H9 (cell line): ENCODE results near the gene CP. TPM values are rescaled to one million over a fixed set of nuclear protein-coding genes. Genes with fewer than 3 reads are reported as not detected.

Experiments
- DNase-seq: peaks from one replicate; pipeline ENCODE4 v3.0.0-alpha.2; 2017
- H2AFZ ChIP-seq: one replicate; pipeline ENCODE4 v1.6.1; 2013; ENCODE audit warnings: mild to moderate bottlenecking, low read length, control low read depth, moderate library complexity
- H2AK5ac ChIP-seq: 2 replicates; pipeline ENCODE4 v1.6.1; 2013; ENCODE audit warnings: low read length, control low read depth, mixed read lengths; ENCODE audit not compliant: insufficient read length
- H2BK120ac ChIP-seq: one replicate; pipeline ENCODE4 v1.6.1; 2013; ENCODE audit warnings: low read depth, mild to moderate bottlenecking, low read length, control low read depth, inconsistent platforms; ENCODE audit not compliant: poor library complexity, severe bottlenecking
- H2BK12ac ChIP-seq: 2 replicates; pipeline ENCODE4 v1.6.1; 2013; ENCODE audit warnings: low read length, control low read depth, mixed read lengths, low read depth; ENCODE audit not compliant: insufficient read length
- H2BK15ac ChIP-seq: 2 replicates; pipeline ENCODE4 v1.6.1; 2013; ENCODE audit warnings: low read depth, low read length, control low read depth
- H2BK20ac ChIP-seq: one replicate; pipeline ENCODE4 v1.6.1; 2013; ENCODE audit warnings: low read depth, mild to moderate bottlenecking, low read length, control low read depth, inconsistent platforms; ENCODE audit not compliant: poor library complexity, severe bottlenecking
- H2BK5ac ChIP-seq: 2 replicates; pipeline ENCODE4 v1.6.1; 2013; ENCODE audit warnings: low read length, control low read depth, mixed read lengths; ENCODE audit not compliant: insufficient read length
- H3K14ac ChIP-seq: 2 replicates; pipeline ENCODE4 v1.6.1; 2013; ENCODE audit warnings: low read length, control low read depth; ENCODE audit not compliant: insufficient read depth
- H3K18ac ChIP-seq: 2 replicates; pipeline ENCODE4 v1.6.1; 2013; ENCODE audit warnings: low read depth, mild to moderate bottlenecking, mixed read lengths, low read length, control low read depth; ENCODE audit not compliant: insufficient read length
- H3K23ac ChIP-seq: 2 replicates; pipeline ENCODE4 v1.6.1; 2013; ENCODE audit warnings: low read length, control low read depth, mixed read lengths, low read depth; ENCODE audit not compliant: insufficient read length
- H3K23me2 ChIP-seq: 2 replicates; pipeline ENCODE4 v1.6.1; 2013; ENCODE audit warnings: low read depth, mild to moderate bottlenecking, mixed read lengths, low read length, control low read depth; ENCODE audit not compliant: insufficient read length, poor library complexity, severe bottlenecking
- H3K27ac ChIP-seq: 2 replicates; pipeline ENCODE4 v1.5.1; 2013; ENCODE audit warnings: low read length, control low read depth, mixed read lengths, low read depth; ENCODE audit not compliant: insufficient read length
- H3K27me3 ChIP-seq: 2 replicates; pipeline ENCODE4 v1.6.1; 2013; ENCODE audit warnings: low read length, control low read depth, inconsistent platforms; ENCODE audit not compliant: insufficient read depth
- H3K4ac ChIP-seq: 2 replicates; pipeline ENCODE4 v1.6.1; 2013; ENCODE audit warnings: low read depth, mild to moderate bottlenecking, control low read depth, inconsistent platforms, low read length, moderate library complexity
- H3K4me1 ChIP-seq: 2 replicates; pipeline ENCODE4 v1.6.1; 2013; ENCODE audit warnings: low read length, control low read depth, inconsistent platforms; ENCODE audit not compliant: insufficient read depth
- H3K4me2 ChIP-seq: 2 replicates; pipeline ENCODE4 v1.6.1; 2013; ENCODE audit warnings: low read length, control low read depth, mixed read lengths; ENCODE audit not compliant: insufficient read length, insufficient read depth
- H3K56ac ChIP-seq: 2 replicates; pipeline ENCODE4 v1.6.1; 2013; ENCODE audit warnings: low read depth, mild to moderate bottlenecking, mixed read lengths, low read length, control low read depth; ENCODE audit not compliant: insufficient read length
- H3K79me1 ChIP-seq: 2 replicates; pipeline ENCODE4 v1.6.1; 2013; ENCODE audit warnings: low read depth, mild to moderate bottlenecking, moderate library complexity, low read length, control low read depth, inconsistent platforms; ENCODE audit not compliant: insufficient read depth, poor library complexity, severe bottlenecking
- H3K79me2 ChIP-seq: 2 replicates; pipeline ENCODE4 v1.6.1; 2013; ENCODE audit warnings: low read length, control low read depth, inconsistent platforms; ENCODE audit not compliant: insufficient read depth
- H3K9ac ChIP-seq: 2 replicates; pipeline ENCODE4 v1.6.1; 2013; ENCODE audit warnings: low read length, control low read depth, mixed read lengths; ENCODE audit not compliant: insufficient read length; ENCODE audit errors: extremely low read depth
- H3K9me3 ChIP-seq: one replicate; pipeline ENCODE4 v1.6.1; 2013; ENCODE audit warnings: low read depth, low read length, inconsistent platforms; ENCODE audit not compliant: control insufficient read depth
- H3T11ph ChIP-seq: one replicate; pipeline ENCODE4 v1.6.1; 2013; ENCODE audit warnings: mild to moderate bottlenecking, low read length, control low read depth, inconsistent platforms
- H4K20me1 ChIP-seq: one replicate; pipeline ENCODE4 v1.6.1; 2013; ENCODE audit not compliant: control insufficient read depth, insufficient read length, insufficient read depth
- H4K5ac ChIP-seq: 2 replicates; pipeline ENCODE4 v1.6.1; 2013; ENCODE audit warnings: low read depth, mild to moderate bottlenecking, mixed read lengths, low read length, control low read depth; ENCODE audit not compliant: insufficient read length
- H4K8ac ChIP-seq: replicated peaks from 2 replicates; pipeline ENCODE4 v1.6.1; 2013; ENCODE audit warnings: low read length, control low read depth, mixed read lengths, low read depth; ENCODE audit not compliant: insufficient read length
- H4K91ac ChIP-seq: 2 replicates; pipeline ENCODE4 v1.6.1; 2013; ENCODE audit warnings: low read depth, mild to moderate bottlenecking, moderate library complexity, mixed read lengths, low read length, control low read depth; ENCODE audit not compliant: insufficient read length
- H3K27ac Mint-ChIP-seq, 3 experiments: 2 replicates in 2 of 3; 3 replicates in 1 of 3; pipeline ENCODE4 v1.8.0; 2020 to 2021; ENCODE audit warnings: mixed read lengths in 3 of 3, mild to moderate bottlenecking in 1 of 3, moderate library complexity in 1 of 3
- H3K27me3 Mint-ChIP-seq: 2 replicates; pipeline ENCODE4 v1.8.0; 2021; ENCODE audit warnings: low read depth, mild to moderate bottlenecking, moderate library complexity, mixed read lengths
- H3K36me3 Mint-ChIP-seq, 3 experiments: 2 replicates in 2 of 3; 3 replicates in 1 of 3; pipeline ENCODE4 v1.8.0; 2020 to 2021; ENCODE audit warnings: low read depth in 3 of 3, mixed read lengths in 3 of 3; ENCODE audit not compliant: insufficient read depth in 1 of 3
- H3K4me1 Mint-ChIP-seq, 2 experiments: 2 replicates each; pipeline ENCODE4 v1.8.0; 2020; ENCODE audit warnings: mixed read lengths in 2 of 2
- H3K4me3 Mint-ChIP-seq, 2 experiments: 2 replicates in 1 of 2; 3 replicates in 1 of 2; pipeline ENCODE4 v1.8.0; 2020 to 2021; ENCODE audit warnings: mild to moderate bottlenecking in 2 of 2, mixed read lengths in 2 of 2, moderate library complexity in 1 of 2
- H3K9me3 Mint-ChIP-seq, 2 experiments: 2 replicates in 1 of 2; 3 replicates in 1 of 2; pipeline ENCODE4 v1.8.0; 2020; ENCODE audit warnings: mild to moderate bottlenecking in 2 of 2, mixed read lengths in 2 of 2, moderate library complexity in 1 of 2
- WGBS: extraction: QIAGEN DNeasy Blood & Tissue Kit; methylation state at CpG from one replicate; pipeline ENCODE4 v1.1.7; 2013; ENCODE audit warnings: missing lambda C conversion rate, low lambda C conversion rate, mixed read lengths; ENCODE audit not compliant: insufficient read length; ENCODE audit errors: extremely low coverage; 5-methylcytosine and 5-hydroxymethylcytosine counted together
- total RNA-seq: library from RNA; stranded (reverse); gene quantifications from 2 replicates; pipeline ENCODE4 v1.2.1, GENCODE V29; 2021
- TF ChIP-seq, protein P1 (sequence below): fragments of 200-600 bp; sonication (generic); conservative IDR thresholded peaks from 3 replicates; pipeline ENCODE4 v1.8.0; 2021; ENCODE audit warnings: antibody characterized with exemption, mild to moderate bottlenecking

CP gene
- total RNA-seq, 1 experiment from 2014 or later, result 1.1 TPM

DNA sequence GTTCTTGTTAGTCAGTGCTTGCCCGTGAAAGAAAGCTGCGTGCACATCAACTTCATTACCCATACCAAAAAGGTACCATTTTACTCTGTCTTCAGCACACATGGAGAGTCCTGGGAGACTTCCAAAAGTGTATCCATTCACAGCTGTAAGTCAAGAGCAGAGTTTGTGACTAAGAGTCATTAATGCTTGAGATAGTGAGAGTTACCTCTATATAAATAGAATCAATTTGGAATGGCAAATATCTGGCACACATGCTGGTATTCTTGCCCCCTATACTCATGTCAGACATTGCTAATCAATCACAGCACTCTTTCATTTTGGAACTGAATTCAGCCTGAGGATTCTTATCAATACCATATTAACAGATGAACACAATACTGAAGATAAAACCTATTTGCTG, 14.2 kb downstream of the CP start:
- Histone ChIP-seq H4K20me1 (no peaks in the 10 kb centered on the region), H3K9ac (no peak overlapping the region), H2BK120ac (no peak overlapping the region), H3T11ph (no peak overlapping the region), H3K56ac (no peak overlapping the region), H3K79me2 (no peaks in the 10 kb centered on the region), H2BK20ac (no peak overlapping the region), H3K9me3 (no peaks in the 10 kb centered on the region), H3K4me1 (peaks cover 4% of the 10 kb centered on the region; the same call in 1 of the 2 replicates), H3K14ac (no peak overlapping the region), H3K79me1 (no peaks in the 10 kb centered on the region), H3K23ac (no peak overlapping the region), H3K27me3 (no peaks in the 10 kb centered on the region), H2BK5ac (no peak overlapping the region), H4K8ac (no peak overlapping the region), H2BK12ac (no peak overlapping the region), H4K91ac (no peak overlapping the region), H2BK15ac (no peak overlapping the region), H3K18ac (no peak overlapping the region), H3K23me2 (no peaks in the 10 kb centered on the region), H2AFZ (no peak overlapping the region), H4K5ac (no peak overlapping the region), H3K27ac (no peak overlapping the region), H2AK5ac (no peak overlapping the region), H3K4me2 (no peak overlapping the region), H3K4ac (no peak overlapping the region)
- WGBS, result no CpG with 5 or more reads among the region's 2 CpGs
- Mint-ChIP-seq H3K36me3 (no peaks in the 10 kb centered on the region), H3K27ac (no peak overlapping the region), H3K4me3 (no peak overlapping the region), H3K27me3 (no peaks in the 10 kb centered on the region), H3K4me1 (peaks cover 7 to 12% of the 10 kb centered on the region in 2 experiments), H3K9me3 (no peaks in the 10 kb centered on the region)
- no peak for DNase-seq
- TF ChIP-seq, protein P1, sequence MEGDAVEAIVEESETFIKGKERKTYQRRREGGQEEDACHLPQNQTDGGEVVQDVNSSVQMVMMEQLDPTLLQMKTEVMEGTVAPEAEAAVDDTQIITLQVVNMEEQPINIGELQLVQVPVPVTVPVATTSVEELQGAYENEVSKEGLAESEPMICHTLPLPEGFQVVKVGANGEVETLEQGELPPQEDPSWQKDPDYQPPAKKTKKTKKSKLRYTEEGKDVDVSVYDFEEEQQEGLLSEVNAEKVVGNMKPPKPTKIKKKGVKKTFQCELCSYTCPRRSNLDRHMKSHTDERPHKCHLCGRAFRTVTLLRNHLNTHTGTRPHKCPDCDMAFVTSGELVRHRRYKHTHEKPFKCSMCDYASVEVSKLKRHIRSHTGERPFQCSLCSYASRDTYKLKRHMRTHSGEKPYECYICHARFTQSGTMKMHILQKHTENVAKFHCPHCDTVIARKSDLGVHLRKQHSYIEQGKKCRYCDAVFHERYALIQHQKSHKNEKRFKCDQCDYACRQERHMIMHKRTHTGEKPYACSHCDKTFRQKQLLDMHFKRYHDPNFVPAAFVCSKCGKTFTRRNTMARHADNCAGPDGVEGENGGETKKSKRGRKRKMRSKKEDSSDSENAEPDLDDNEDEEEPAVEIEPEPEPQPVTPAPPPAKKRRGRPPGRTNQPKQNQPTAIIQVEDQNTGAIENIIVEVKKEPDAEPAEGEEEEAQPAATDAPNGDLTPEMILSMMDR, result no peak
